ENCODE data around the gene RNF4.
"Not testable (repeated sequence)": the region's sequence is repeated elsewhere in the genome, so short reads cannot be mapped to it uniquely, and the experiment has no call there.

Gene RNF4

GRCh38 chr4:2486981-2487380 lies 18.1 kb downstream of the RNF4 start:
- no peak for DNase-seq (ENCODE audit: low spot score)

DNA sequence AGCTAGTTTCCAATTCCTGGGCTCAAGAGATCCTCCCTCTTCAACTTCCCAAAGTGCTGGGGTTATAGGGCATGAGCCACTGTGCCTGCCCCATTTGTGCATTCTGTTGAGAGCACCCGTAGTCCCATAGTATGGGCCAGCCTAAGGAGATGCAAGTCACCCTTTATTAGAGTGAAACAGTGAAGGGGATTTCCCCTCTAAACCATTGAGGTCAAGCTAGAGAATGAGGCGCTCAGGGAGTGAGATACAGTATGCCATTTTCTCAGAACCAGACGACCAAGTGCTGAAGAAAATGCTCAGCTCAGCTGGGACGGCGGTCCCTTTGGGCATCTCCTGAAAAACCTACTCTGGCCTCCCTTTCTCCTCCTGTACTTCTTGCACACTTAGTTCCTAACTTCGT lies 18.7 kb downstream of the RNF4 start:
- peak; percentile 32 for DNase-seq (ENCODE audit: low spot score)

DNA sequence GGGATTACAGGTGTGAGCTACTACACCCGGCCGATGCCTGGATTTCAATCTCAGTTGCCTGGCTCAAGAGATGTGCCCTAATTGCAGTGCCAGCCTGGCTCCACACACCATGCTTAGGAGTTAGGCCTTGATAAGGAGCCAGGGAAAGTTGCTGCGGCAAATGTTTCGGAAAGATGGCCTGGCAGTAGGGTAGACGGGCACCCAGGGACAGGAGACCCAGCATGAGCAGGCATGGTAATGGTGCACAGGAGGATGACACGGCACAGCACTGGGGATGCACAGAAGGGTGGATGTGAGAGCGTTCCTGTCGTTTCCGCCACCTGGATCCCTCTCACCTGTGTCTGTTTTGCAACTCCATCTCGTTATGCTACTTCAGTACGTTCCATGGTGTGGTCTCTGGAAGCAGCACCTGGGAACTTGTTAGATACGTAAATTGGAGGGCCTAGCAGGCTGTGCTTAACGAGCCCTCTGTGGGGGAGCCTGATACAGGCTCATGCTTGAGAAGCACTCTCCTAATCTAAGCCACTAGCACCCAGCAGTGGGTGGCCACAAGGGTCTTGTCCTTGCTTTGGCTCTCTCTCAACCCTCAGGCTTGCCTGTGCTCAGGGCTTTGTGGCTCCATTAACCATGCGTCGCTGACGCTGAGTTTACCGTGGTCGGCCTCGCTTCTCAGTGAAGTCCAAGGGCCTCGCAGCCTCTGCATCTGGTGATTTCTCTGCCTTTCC lies 20.3 kb downstream of the RNF4 start:
- DNase-seq (ENCODE audit: low spot score) = no peak

DNA sequence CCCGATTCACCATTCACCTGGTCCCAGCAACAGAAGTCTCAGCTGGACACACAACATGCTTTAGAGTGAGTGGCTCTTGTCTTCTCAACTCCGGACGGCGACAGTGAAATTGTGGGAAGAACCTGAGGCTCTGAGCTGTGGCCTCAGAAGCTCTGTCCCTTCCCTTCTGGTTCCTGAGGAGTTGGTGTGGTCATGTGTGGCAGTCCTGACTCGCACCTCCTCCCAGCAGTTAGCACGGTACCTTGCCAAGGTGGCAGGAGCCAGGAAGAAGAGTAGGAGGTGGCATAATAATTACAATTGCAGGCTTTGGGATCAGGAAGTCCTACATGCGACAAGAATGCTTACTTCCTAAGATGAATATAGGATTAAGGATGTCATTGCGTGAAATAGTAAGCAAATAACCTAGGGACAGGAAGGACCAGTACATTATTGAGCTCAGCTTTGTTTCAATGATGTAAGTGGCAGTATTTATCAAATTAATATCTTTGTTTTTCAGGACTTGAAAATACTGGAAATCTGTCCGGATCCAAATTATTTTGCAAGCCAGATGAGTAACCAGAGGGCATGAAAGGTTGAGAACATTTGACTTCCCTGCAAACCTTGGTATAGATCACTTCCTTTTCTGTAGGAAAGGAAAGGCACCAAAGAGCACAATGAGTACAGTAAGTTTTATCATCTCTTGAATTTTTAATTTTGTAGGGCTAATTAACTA lies 21.1 kb downstream of the RNF4 start:
- no peak for DNase-seq (ENCODE audit: low spot score)

- no peak for DNase-seq (ENCODE audit: low spot score)
These were observed 24.1 kb downstream of the RNF4 start for GRCh38 chr4:2492970-2493369.

- no peak for DNase-seq (ENCODE audit: low spot score)
These were observed 26.1 kb downstream of the RNF4 start for GRCh38 chr4:2494992-2495391.

- no peak for DNase-seq (ENCODE audit: low spot score)
These were observed 28.4 kb downstream of the RNF4 start for GRCh38 chr4:2497324-2497723.

DNA sequence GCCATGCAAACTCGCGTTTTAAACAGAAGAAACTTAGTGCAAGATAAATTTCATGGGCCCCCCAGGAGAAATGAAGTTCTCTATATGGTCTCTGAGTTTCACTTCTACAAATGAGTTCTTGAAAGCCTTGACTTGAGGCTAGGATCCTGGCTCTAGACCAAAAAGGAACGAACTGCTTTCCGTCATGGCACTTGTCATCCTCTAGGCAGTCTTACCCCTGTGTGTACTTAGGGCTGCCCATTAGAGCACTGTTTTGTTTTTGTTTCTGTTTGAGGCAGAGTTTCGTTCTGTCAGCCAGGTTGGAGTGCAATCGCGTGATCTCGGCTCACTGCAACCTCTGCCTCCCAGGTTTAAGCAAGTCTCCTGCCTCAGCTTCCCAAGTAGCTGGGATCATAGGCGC lies 29.0 kb downstream of the RNF4 start:
- DNase-seq (ENCODE audit: low spot score) = no peak

DNA sequence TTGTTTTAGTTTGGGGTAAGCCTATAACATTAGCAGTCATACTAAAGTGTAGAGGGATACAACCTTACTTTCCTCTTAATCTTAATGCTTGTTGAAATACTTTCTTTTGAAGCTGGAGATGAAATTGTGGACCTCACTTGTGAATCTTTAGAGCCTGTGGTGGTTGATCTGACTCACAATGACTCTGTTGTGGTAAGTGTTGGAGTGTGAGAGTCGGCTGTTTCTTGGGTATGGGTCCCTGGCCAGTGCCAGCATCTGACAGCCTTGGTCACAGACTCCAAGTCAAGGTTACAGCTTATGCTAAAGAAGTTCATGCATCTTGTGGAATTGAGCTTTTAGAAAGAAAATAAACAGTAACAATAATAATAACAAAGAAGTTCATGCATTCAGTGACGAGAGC lies 31.6 kb downstream of the RNF4 start:
- DNase-seq (ENCODE audit: low spot score) = no peak

GRCh38 chr4:2501034-2501594 lies 32.2 kb downstream of the RNF4 start:
- DNase-seq (ENCODE audit: low spot score) = no peak

DNA sequence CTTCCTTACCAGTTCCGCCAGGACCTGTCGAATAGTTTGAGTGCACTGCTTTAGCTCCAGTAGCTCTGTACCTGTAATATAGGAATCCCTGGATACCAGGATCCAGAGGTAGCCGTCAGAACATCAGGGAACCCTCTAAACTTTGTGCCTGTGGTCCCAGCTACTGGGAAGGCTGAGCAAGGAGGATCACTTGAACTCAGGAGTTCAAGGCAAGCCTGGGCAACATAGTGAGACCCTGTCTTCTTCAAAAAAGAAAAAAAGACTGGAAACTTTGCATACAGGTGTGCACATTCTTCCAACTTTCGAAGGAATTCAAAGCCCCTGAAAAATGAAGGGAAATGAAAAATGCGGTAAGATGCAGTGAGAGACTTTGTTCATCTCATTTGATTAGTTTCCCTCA lies 34.9 kb downstream of the RNF4 start:
- no peak for DNase-seq (ENCODE audit: low spot score)

- DNase-seq (ENCODE audit: low spot score) = no peak
These were observed 38.4 kb downstream of the RNF4 start for GRCh38 chr4:2507259-2507658.

DNA sequence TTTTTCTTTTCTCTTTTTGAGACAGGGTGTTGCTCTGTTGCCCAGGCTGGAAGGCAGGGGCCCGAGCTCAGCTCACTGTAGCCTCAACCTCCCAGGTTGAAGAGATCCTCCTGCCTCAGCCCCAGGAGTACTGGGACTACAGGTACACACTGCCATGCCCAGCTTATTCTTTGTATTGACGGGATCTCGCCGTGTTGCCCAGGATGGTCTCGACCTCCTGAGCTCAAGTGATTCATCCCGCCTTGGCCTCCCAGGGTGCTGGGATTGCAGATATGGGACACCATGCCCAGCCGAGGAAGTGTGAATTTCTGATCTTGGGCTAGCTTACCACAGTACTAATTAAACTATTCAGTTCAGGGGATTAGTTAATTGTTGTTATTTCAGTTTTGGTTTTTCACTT lies 38.9 kb downstream of the RNF4 start:
- DNase-seq (ENCODE audit: low spot score) = no peak

- no peak for DNase-seq (ENCODE audit: low spot score)
These were observed 41.7 kb downstream of the RNF4 start for GRCh38 chr4:2510351-2511259.

DNA sequence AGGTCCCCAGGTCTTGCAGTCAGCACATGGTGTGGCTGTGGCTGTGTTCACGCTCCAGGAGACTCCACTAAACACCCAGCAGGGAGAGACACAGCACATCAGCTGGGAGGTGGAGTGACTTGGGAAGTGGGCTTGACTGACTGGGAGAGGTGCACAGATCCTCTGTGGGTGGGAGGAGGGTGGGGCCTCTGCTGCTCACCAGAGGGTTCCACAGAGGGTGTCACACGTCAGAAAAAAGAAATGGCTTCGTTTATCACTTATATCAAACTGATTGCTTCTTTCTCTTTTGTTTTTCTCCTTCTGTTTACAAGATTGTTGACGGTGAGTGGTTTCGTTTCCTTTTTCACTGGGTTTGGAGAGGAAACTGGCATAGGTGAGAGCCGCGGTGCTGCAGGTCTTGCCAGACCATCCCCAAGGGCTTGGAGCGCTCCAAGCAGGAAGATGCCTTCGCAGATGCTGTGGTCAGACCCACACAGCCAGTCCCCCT lies 42.8 kb downstream of the RNF4 start:
- no peak for DNase-seq (ENCODE audit: low spot score)

DNA sequence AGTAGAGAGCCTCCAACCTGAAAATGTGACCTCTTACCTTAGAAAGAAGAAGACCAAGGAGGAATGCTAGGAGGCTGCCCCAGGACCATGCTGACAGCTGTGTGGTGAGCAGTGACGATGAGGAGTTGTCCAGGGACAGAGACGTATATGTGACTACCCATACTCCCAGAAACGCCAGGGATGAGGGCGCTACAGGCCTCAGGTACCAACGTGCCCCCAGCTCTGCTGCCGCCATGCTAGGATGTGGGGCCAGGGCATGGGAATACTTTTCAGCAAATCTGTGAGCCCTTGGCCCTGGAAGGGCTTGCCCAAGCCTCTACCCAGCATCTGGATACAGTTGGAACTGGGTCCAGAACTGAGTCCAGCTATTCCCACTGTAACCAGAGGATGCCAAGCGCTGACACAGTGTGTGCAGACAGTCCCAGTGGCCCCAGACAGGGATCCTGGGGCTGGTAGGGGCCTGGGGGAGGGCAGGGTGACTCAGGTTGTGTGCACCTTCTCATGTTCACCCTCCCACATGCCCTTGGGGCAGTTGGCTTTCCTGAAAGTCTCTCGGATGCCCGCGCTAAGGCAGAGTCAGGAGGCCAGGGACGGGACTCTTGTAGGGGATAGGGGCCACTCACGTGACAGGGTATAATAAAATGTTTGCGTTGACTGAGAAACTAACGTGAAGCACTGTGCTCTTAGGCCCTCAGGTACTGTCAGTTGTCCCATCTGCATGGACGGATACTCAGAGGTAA lies 43.7 kb downstream of the RNF4 start:
- DNase-seq (ENCODE audit: low spot score) = no peak

- not testable (repeated sequence) for DNase-seq (ENCODE audit: low spot score)
These were observed 45.3 kb downstream of the RNF4 start for GRCh38 chr4:2514193-2514592.

DNA sequence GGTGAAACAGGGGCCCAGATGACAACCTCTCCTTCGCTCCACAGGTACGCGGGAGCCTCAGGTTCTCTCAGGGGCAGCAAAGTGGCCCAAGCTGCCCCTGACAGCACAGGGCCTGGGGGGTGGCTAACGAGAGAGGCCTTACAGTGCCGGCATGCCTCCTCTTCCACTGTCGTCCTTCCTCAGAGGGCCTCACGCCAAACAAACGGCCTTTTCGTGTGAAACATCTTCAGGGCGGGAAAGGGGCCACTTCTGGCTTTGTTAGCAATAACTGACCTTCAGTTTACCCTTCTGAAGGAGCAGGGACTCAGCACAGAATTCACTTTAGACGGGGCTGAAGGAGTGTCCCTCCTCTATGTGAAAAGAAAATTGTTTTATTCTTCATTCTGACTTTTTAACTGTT lies 46.0 kb downstream of the RNF4 start:
- not testable (repeated sequence) for DNase-seq (ENCODE audit: low spot score)

- DNase-seq (ENCODE audit: low spot score) = no peak
These were observed 47.1 kb downstream of the RNF4 start for GRCh38 chr4:2515830-2516550.

- DNase-seq (ENCODE audit: low spot score) = no peak
These were observed 47.7 kb downstream of the RNF4 start for GRCh38 chr4:2516635-2517034.

DNA sequence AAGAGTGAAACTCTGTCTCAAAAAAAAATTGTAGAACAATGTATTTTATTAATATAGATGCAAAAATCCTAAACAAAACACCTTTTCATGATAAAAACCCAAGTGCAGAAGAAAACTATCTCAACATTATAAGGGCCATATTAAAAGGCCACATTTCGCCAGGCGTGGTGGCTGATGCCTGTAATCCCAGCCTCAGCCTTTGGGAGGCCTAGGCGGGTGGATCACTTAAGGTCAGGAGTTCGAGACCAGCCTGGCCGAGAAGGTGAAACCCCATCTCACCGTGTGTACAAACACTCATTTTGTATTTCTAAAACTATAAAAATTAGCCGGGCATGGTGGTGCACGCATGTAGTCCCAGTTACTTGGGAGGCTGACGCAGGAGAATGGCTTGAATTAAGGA lies 57.7 kb downstream of the RNF4 start:
- no peak for DNase-seq (ENCODE audit: low spot score)

Data from CD4-positive, alpha-beta T cell treated with Interleukin-15 for 4 hours (primary cell).